ENCODE measurements around the gene MN1. TPM values are rescaled to one million over a fixed set of nuclear protein-coding genes. Genes with fewer than 3 reads are reported as not detected.

MN1 gene
- total RNA-seq, 1 donor, result 55.9 TPM

- H3K4me3 ChIP-seq (ENCODE audit: low read depth, low read length), result no peak overlapping the region
- TF ChIP-seq CTCF (IDR thresholded peaks at IDR 0.05; ENCODE audit: insufficient read depth, low read length), result no peak
- no peak for DNase-seq (ENCODE audit: low read depth)
Observed at GRCh38 chr22:27815826-27816530, 14.4 kb upstream of the MN1 start.

DNA sequence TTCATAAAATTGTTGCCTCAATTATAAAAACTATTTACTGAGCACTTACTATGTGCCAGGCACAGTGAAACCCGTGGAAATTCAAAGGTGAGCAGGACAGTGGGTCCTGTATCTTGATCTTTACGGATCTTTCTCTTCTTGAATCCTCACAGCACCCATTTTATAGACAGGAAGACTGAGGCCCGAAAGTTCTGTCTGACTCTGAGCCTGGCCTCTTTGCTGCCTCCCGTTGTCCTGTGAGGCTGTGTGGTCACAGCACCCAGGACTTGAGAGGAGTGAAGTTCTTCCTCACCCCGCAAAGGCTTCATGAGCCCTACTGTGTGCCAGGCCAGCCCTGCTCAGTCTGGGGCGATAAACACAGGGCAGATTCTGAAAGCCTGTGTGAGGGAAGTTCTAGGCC, 13.4 kb upstream of the MN1 start:
- H3K4me3 ChIP-seq (ENCODE audit: low read depth, low read length), result no peak overlapping the region
- no peak for DNase-seq (ENCODE audit: low read depth)
- no peak for TF ChIP-seq CTCF (IDR thresholded peaks at IDR 0.05; ENCODE audit: insufficient read depth, low read length)

- no peak for DNase-seq (ENCODE audit: low read depth)
- no peak for TF ChIP-seq CTCF (IDR thresholded peaks at IDR 0.05; ENCODE audit: insufficient read depth, low read length)
Observed at GRCh38 chr22:27811778-27812177, 10.2 kb upstream of the MN1 start.

GRCh38 chr22:27810609-27811151, 9.1 kb upstream of the MN1 start:
- H3K4me3 ChIP-seq (ENCODE audit: low read depth, low read length), result no peak overlapping the region

More at GRCh38 chr22:27811778-27812177, 10.2 kb upstream of the MN1 start:
- H3K4me3 ChIP-seq (ENCODE audit: low read depth, low read length), result no peak overlapping the region

GRCh38 chr22:27809700-27810608, 8.4 kb upstream of the MN1 start:
- TF ChIP-seq CTCF (IDR thresholded peaks at IDR 0.05; ENCODE audit: insufficient read depth, low read length), result no peak
- peak; percentile 59 for DNase-seq (ENCODE audit: low read depth)
- no peak overlapping the region for H3K4me3 ChIP-seq (ENCODE audit: low read depth, low read length)

More at GRCh38 chr22:27810609-27811151, 9.1 kb upstream of the MN1 start:
- no peak for TF ChIP-seq CTCF (IDR thresholded peaks at IDR 0.05; ENCODE audit: insufficient read depth, low read length)
- peak; percentile 84 for DNase-seq (ENCODE audit: low read depth)

GRCh38 chr22:27809226-27809603, 7.7 kb upstream of the MN1 start:
- DNase-seq (ENCODE audit: low read depth), result no peak
- H3K4me3 ChIP-seq (ENCODE audit: low read depth, low read length), result no peak overlapping the region

More at GRCh38 chr22:27809226-27809603, 7.7 kb upstream of the MN1 start:
- TF ChIP-seq CTCF (IDR thresholded peaks at IDR 0.05; ENCODE audit: insufficient read depth, low read length), result no peak
